PC-9 (cell line): Measurements from ENCODE around the gene OPTN.

Source experiments
- CTCF ChIP-seq: fragments of 200-600 bp; sonication (generic); conservative IDR thresholded peaks from 2 replicates; pipeline ENCODE4 v1.6.1; 2017; ENCODE audit warnings: mixed run types, antibody characterized with exemption, mild to moderate bottlenecking, moderate library complexity
- EZH2 ChIP-seq: fragments of 200-600 bp; sonication (generic); IDR thresholded peaks from 2 replicates; pipeline ENCODE4 v1.8.0; 2017; ENCODE audit warnings: antibody characterized with exemption, low read depth

- no peak for TF ChIP-seq EZH2
- TF ChIP-seq CTCF: no peak
Observed at GRCh38 chr10:13183625-13184024, 83.7 kb downstream of the OPTN start.
